ENCODE results near the gene EFL1. TPM values are rescaled to one million over a fixed set of nuclear protein-coding genes. Genes with fewer than 3 reads are reported as not detected.

The EFL1 gene
- total RNA-seq, 1 donor from 2014 or later = 24.7 TPM

- TF ChIP-seq, protein P1, sequence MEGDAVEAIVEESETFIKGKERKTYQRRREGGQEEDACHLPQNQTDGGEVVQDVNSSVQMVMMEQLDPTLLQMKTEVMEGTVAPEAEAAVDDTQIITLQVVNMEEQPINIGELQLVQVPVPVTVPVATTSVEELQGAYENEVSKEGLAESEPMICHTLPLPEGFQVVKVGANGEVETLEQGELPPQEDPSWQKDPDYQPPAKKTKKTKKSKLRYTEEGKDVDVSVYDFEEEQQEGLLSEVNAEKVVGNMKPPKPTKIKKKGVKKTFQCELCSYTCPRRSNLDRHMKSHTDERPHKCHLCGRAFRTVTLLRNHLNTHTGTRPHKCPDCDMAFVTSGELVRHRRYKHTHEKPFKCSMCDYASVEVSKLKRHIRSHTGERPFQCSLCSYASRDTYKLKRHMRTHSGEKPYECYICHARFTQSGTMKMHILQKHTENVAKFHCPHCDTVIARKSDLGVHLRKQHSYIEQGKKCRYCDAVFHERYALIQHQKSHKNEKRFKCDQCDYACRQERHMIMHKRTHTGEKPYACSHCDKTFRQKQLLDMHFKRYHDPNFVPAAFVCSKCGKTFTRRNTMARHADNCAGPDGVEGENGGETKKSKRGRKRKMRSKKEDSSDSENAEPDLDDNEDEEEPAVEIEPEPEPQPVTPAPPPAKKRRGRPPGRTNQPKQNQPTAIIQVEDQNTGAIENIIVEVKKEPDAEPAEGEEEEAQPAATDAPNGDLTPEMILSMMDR (IDR thresholded peaks at IDR 0.05) = no peak
- Histone ChIP-seq H3K27ac (no peak overlapping the region), H3K4me1 (no peaks in the 10 kb centered on the region), H3K36me3 (no peaks in the 10 kb centered on the region), H3K27me3 (ENCODE audit: low read depth) (no peaks in the 10 kb centered on the region), H3K4me3 (no peak overlapping the region), H3K9me3 (no peaks in the 10 kb centered on the region)
- intact Hi-C loops (cut with DNase I) = no loop called here
- ATAC-seq (no peak), DNase-seq (no peak)
Measured at GRCh38 chr15:82093774-82094211, 168.7 kb downstream of the EFL1 start.

DNA sequence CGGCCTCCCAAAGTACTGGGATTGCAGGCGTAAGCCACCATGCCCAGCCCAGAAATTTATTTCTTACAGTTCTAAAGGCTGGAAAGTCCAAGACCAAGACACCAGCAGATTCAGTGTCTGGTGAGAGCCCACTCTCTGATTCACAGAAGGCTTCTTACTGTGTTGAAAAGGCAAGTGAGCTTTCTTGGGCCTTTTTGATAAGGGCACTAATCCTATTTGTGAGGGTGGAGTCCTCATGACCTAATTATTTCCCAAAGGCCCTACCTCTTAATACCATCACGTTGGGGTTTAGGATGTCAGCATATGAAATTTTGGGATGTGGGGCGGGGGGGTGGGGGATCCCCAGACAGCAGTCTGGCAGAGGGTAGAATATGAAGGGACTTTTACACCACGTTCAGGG lies 169.2 kb downstream of the EFL1 start:
- no peak for ATAC-seq
- Histone ChIP-seq H3K4me3 (no peak overlapping the region), H3K27me3 (ENCODE audit: low read depth) (no peaks in the 10 kb centered on the region), H3K4me1 (no peaks in the 10 kb centered on the region), H3K9me3 (no peaks in the 10 kb centered on the region), H3K27ac (no peak overlapping the region), H3K36me3 (no peaks in the 10 kb centered on the region)
- no peak for DNase-seq
- TF ChIP-seq, protein P1 (IDR thresholded peaks at IDR 0.05) = no peak
- intact Hi-C loops (cut with DNase I) = no loop called here

DNA sequence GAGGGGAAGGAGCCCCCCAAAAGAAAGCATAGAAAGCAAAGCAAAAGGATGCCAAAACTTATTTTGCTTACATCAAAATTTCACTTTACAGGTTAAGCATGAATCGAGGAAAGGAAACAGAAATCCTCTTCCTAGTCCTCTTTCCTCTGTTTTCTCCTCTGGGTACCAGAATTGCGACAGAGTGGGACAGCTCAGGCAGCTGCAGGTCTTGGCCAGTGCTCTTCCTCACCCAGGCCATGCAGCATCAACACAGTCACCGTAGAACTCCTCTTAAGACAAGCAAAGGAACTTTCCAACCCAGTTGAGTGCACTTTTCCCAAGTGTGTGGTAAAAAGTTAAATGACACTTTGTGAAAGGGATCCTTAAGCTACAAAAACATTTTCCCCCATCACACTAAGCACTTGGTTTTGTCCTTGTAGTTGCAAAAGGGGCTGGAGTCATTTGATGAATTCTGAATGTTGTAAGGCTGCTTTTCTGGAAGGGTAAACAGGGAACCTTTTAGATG lies 170.8 kb downstream of the EFL1 start:
- Histone ChIP-seq H3K9me3 (no peaks in the 10 kb centered on the region), H3K4me1 (no peaks in the 10 kb centered on the region), H3K4me3 (no peak overlapping the region), H3K27ac (no peak overlapping the region), H3K27me3 (ENCODE audit: low read depth) (no peaks in the 10 kb centered on the region), H3K36me3 (no peaks in the 10 kb centered on the region)
- TF ChIP-seq, protein P1 (IDR thresholded peaks at IDR 0.05) = no peak
- intact Hi-C loops (cut with DNase I) = no loop called here
- ATAC-seq (no peak), DNase-seq (no peak)

DNA sequence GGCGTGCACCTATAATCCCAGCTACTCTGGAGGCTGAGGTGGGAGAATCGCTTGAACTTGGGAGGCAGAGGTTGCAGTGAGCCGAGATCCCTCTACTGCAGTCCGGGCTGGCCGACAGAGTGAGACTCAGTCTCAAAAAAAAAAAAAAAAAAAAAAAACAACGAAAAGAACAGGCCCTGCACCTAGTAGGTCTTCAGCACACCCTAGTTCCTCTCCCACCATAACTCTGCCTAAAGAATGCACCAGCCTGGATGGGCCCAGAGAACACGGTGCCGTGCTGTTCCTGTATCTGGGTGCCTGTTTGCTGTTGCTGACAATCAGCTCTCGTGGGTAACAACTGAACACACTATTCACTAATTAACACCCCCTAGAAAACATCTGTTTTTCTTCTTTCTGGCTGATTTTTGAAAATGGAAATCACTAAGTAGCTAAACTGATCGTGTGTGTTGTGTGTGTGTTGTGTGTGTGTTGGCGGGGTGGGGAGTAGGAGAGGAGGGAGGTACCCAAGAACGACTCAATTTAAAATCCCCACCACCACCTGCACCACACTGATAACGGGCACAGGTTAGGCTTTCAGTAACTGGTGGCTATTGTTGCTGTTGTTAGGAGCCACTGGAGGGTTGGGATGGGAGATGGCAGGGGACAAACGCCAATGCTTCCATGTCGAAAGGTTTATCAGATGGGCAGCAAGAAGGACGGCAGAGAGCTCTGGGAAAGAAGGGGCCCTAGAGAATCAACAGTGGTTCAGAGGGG lies 176.1 kb downstream of the EFL1 start:
- H3K4me1 ChIP-seq = no peaks in the 10 kb centered on the region
- intact Hi-C loops (cut with DNase I) = no loop called here
- no peaks in the 10 kb centered on the region for H3K9me3 ChIP-seq
- DNase-seq (no peak), ATAC-seq (no peak)
- no peaks in the 10 kb centered on the region for H3K27me3 ChIP-seq (ENCODE audit: low read depth)
- H3K36me3 ChIP-seq = no peaks in the 10 kb centered on the region
- TF ChIP-seq, protein P1 (IDR thresholded peaks at IDR 0.05) = no peak
- no peak overlapping the region for H3K27ac ChIP-seq
- H3K4me3 ChIP-seq = no peak overlapping the region

DNA sequence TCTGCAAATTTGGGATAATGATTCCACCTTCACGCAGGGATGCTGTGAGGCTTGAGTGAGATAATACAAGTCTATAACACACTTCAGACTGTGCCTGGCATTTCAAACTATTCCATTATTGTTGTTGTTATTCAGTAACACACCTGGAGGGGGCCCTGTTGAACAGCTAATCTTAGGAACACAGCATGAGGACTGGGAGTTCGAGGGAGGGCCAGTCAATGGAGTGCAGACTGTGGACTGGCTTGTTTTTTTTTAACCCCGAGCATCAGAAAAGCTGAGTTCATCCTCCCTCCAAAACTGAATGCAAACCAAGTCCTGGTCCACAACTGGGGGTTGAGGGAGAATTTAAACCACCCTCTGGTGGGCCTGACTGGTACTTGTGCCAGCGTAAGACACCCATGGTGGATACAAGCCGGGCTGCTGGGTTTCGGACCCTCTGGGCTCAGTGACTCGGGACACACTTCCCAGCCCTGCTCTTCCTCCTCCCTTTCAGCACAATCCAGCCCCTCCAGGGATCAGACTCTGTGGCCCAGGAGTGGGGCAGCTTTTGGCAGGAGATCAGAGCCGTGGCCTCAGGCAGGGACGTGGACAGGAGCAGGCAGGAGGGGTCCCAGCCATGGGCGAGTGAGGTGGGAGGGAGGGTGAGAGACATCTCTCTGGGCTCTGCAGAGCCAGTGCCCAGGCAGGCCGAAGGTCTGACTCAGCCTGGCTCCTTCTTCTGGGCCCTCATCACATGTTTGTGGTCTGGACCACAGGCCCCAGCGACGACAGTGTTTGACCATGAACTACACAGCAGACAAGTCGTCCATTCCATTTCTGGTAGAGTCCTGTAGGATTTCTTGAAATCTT lies 180.4 kb downstream of the EFL1 start:
- peak in 1 of 2 donors; percentile 51 for ATAC-seq
- no peak overlapping the region for H3K27ac ChIP-seq
- H3K27me3 ChIP-seq (ENCODE audit: low read depth) = no peaks in the 10 kb centered on the region
- TF ChIP-seq, protein P1 (IDR thresholded peaks at IDR 0.05) = no peak
- no peak overlapping the region for H3K4me3 ChIP-seq
- DNase-seq = no peak
- H3K4me1 ChIP-seq = no peaks in the 10 kb centered on the region
- intact Hi-C loops (cut with DNase I) = no loop called here
- no peaks in the 10 kb centered on the region for H3K9me3 ChIP-seq
- no peaks in the 10 kb centered on the region for H3K36me3 ChIP-seq

Measured in lower lobe of right lung (tissue), 2 donors.